Measurements from ENCODE around the gene SNX21. TPM values are rescaled to one million over a fixed set of nuclear protein-coding genes. Genes with fewer than 3 reads are reported as not detected.

SNX21 gene
- total and polyA plus RNA-seq, 5 donors, result 23.5 to 30.7 (median 26.7) TPM

DNA sequence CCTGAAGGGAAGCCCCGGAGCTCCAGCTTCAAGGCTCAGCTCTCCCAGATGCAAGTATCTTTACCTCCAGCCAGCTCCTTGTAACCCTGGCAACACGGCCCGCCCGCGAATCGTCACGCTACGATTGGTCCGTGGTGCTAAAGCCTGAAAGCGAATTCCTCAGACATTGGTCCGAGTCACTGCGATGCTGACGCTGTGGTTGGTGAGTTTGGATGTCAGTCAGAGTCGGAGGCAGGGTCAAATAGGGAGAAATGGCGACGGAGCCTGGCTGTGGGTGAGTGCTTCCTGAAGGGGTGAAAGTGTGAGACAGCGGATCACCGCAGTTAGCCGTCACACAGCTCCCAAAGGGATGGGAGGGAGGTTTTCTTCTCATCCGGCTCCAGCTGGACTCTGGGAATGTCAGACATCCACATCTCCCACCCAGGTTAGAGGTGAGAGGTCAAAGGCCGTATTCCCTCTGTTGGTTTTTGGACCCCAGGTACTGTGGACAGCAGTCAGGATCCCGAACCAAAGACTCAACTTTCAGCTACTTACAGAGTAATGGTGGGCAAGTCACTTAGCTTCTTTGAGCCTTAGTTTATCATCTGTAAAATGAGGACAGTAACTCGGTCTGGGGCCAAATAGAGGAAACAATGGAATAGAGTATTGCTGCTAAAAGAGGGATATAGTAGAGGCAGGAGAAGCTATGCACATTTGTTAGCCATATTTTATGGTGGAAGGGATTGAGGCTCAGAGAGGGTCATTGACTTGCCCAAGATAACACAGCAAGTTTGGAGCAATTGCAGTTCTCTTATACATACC lies 47.6 kb downstream of the SNX21 start, which contains the start of gene ZSWIM1:
TSS of gene ZSWIM1 (plus strand) at position 240 of the 801 bp plus-strand sequence. CDS start 1,366 bp downstream, outside the sequence.
- ATAC-seq (peak; percentile 97), DNase-seq (peak; percentile 99 to 100 (median 100))
- Histone ChIP-seq H3K27me3 (ENCODE audit: control insufficient read depth, insufficient read depth) (no peaks in the 10 kb centered on the region), H3K27ac (ENCODE audit: low read length) (peak within 1 kb of the TSS; percentile 80), H3K4me1 (ENCODE audit: control insufficient read depth, insufficient read depth, low read length) (no peaks in the 10 kb centered on the region), H3K9me3 (ENCODE audit: control insufficient read depth, low read length) (no peaks in the 10 kb centered on the region), H3K4me3 (ENCODE audit: low read length) (peak within 1 kb of the TSS; percentile 69)
- WGBS, result under 1% methylated on average over 23 of the region's 23 CpGs
- intact Hi-C loops (cut with DNase I), result no loop called here

DNA sequence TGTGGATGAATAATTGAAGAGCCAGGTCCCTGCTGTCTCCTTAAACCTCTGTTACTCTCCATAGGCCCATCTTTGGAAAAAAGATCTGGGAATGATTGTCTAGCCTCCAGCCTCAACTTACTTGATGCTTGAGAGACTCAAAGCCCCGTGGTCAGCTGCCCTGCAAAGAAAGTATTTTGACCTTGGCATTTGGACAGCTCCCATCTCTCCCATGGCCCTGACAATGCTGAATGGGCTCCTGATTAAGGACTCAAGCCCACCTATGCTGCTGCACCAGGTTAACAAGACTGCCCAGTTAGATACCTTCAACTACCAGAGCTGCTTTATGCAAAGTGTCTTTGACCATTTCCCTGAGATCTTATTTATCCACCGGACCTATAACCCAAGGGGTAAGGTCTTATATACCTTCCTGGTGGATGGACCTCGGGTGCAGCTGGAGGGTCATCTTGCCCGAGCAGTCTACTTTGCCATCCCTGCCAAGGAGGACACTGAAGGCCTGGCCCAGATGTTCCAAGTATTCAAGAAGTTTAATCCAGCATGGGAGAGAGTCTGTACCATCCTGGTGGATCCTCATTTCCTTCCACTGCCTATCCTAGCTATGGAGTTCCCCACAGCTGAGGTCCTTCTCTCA lies 49.0 kb downstream of the SNX21 start:
- Histone ChIP-seq H3K9me3 (ENCODE audit: control insufficient read depth, low read length) (no peaks in the 10 kb centered on the region), H3K4me1 (ENCODE audit: control insufficient read depth, insufficient read depth, low read length) (no peaks in the 10 kb centered on the region), H3K4me3 (ENCODE audit: low read length) (no peak overlapping the region), H3K27me3 (ENCODE audit: control insufficient read depth, insufficient read depth) (no peaks in the 10 kb centered on the region), H3K27ac (ENCODE audit: low read length) (no peak overlapping the region)
- intact Hi-C loops (cut with DNase I), result no loop called here
- WGBS, result 82% methylated on average over 4 of the region's 4 CpGs
- peak in 1 of 3 donors; percentile 23 for DNase-seq
- no peak for ATAC-seq

DNA sequence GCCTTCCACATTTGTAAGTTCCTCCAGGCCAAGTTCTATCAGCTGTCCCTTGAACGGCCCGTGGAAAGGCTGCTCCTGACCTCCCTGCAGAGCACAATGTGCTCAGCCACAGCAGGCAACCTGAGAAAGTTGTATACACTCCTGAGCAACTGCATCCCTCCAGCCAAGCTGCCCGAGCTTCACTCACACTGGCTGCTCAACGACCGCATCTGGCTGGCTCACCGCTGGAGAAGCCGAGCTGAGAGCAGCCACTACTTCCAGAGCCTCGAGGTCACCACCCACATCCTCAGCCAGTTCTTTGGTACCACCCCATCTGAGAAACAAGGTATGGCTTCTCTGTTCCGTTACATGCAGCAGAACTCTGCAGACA lies 49.5 kb downstream of the SNX21 start:
- 79% methylated on average over 9 of the region's 9 CpGs for WGBS
- intact Hi-C loops (cut with DNase I), result no loop called here

DNA sequence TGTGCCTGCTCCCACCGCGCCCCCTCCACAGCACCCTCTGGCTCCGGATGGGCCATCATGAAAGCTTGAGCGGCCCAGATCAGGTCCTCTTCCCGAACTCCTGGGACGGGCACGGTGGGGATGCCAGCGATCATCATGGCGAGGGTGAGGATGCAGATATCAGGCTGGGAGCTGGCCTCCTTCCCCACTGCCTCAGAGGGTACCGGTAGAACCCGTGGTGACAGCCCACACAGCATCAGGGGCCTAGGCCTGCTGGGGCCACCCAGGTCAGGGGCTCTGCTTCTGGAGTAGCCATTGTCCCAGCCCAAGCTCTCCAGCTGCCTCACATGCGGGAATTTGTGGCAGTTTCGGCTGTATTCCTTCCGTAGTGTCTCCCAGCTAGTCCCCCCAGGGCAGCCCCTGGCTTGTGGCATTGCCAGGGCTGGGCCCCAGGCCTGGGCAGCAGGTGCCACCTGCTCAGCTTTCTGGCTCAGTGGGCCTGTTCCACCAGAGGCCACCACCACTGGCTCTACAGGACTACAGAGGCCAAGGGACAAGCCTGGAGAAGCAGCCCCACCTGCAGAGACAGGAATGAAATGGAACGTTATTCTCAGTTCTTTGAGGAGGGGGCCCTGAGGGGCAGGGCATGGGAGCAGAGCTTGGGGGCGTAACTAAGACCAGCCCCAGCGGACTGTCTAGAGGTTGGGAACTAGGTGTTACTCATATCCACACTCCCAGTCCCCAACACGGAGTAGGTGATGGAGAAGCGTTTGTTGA lies 53.2 kb downstream of the SNX21 start:
- Histone ChIP-seq H3K27ac (ENCODE audit: low read length) (no peak overlapping the region), H3K9me3 (ENCODE audit: control insufficient read depth, low read length) (no peaks in the 10 kb centered on the region), H3K4me3 (ENCODE audit: low read length) (no peak overlapping the region), H3K27me3 (ENCODE audit: control insufficient read depth, insufficient read depth) (no peaks in the 10 kb centered on the region), H3K4me1 (ENCODE audit: control insufficient read depth, insufficient read depth, low read length) (no peaks in the 10 kb centered on the region)
- WGBS, result 89% methylated on average over 19 of the region's 19 CpGs
- DNase-seq, result peak in 1 of 3 donors; percentile 48
- intact Hi-C loops (cut with DNase I), result no loop called here
- no peak for ATAC-seq

More for the DNA sequence above, 49.5 kb downstream of the SNX21 start:
- DNase-seq (peak in 1 of 3 donors; percentile 17), ATAC-seq (no peak)
- no peaks in the 10 kb centered on the region for H3K9me3 ChIP-seq (ENCODE audit: control insufficient read depth, low read length)
- H3K4me3 ChIP-seq (ENCODE audit: low read length), result no peak overlapping the region
- no peak overlapping the region for H3K27ac ChIP-seq (ENCODE audit: low read length)
- H3K4me1 ChIP-seq (ENCODE audit: control insufficient read depth, insufficient read depth, low read length), result no peaks in the 10 kb centered on the region
- no peaks in the 10 kb centered on the region for H3K27me3 ChIP-seq (ENCODE audit: control insufficient read depth, insufficient read depth)

DNA sequence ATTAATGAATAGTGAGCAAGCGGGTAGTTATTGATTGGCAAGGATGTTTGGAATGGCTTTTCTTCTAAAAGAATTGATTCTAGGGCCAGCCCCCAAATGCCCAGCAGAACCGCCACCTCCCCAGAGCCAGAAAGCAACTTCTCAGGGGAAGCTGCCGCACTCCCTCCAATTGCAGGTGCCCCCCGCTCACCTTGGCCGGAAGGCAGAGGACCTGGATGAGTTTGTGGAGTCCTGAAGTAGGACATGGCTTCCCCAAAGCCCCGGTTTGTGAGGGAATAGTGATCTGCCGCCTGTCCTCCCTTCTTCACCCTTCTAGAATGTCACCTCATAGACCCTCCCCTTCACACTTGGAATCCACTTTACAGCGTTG lies 53.7 kb downstream of the SNX21 start, which contains the start of gene SPATA25:
TSS of gene SPATA25 (minus strand) at position 277 of the 370 bp plus-strand sequence. CDS start at position 245, 32 bp downstream.
- ATAC-seq (no peak), DNase-seq (no peak)
- Histone ChIP-seq H3K4me1 (ENCODE audit: control insufficient read depth, insufficient read depth, low read length) (no peaks in the 10 kb centered on the region), H3K4me3 (ENCODE audit: low read length) (no peak within 1 kb of the TSS), H3K9me3 (ENCODE audit: control insufficient read depth, low read length) (no peaks in the 10 kb centered on the region), H3K27ac (ENCODE audit: low read length) (no peak within 1 kb of the TSS), H3K27me3 (ENCODE audit: control insufficient read depth, insufficient read depth) (no peaks in the 10 kb centered on the region)
- intact Hi-C loops (cut with DNase I), result no loop called here
- 87% methylated on average over 8 of the region's 8 CpGs for WGBS

DNA sequence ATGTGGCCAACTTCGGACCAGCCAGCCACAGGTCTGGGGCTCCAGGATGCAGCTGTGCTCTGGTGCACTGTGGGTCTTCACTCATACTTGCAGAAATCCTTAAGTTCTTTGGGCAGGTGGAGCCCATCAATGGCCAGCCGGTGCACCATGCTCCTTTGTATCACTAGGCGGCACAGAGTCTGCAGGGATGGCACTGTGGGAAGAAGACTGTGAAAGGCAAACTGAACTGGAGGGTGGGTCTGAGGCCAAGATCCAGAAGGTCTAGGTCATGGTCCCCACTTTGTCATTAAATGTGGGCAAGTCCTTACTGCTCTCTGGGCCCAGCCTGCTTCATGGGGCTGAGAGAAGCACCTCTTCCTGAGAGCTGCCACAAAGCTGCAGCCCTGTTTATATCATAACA lies 55.1 kb downstream of the SNX21 start:
- Histone ChIP-seq H3K4me3 (ENCODE audit: low read length) (no peak overlapping the region), H3K27me3 (ENCODE audit: control insufficient read depth, insufficient read depth) (no peaks in the 10 kb centered on the region), H3K4me1 (ENCODE audit: control insufficient read depth, insufficient read depth, low read length) (no peaks in the 10 kb centered on the region), H3K9me3 (ENCODE audit: control insufficient read depth, low read length) (no peaks in the 10 kb centered on the region), H3K27ac (ENCODE audit: low read length) (no peak overlapping the region)
- no peak for DNase-seq
- 84% methylated on average over 3 of the region's 3 CpGs for WGBS
- no peak for ATAC-seq
- intact Hi-C loops (cut with DNase I), result no loop called here

DNA sequence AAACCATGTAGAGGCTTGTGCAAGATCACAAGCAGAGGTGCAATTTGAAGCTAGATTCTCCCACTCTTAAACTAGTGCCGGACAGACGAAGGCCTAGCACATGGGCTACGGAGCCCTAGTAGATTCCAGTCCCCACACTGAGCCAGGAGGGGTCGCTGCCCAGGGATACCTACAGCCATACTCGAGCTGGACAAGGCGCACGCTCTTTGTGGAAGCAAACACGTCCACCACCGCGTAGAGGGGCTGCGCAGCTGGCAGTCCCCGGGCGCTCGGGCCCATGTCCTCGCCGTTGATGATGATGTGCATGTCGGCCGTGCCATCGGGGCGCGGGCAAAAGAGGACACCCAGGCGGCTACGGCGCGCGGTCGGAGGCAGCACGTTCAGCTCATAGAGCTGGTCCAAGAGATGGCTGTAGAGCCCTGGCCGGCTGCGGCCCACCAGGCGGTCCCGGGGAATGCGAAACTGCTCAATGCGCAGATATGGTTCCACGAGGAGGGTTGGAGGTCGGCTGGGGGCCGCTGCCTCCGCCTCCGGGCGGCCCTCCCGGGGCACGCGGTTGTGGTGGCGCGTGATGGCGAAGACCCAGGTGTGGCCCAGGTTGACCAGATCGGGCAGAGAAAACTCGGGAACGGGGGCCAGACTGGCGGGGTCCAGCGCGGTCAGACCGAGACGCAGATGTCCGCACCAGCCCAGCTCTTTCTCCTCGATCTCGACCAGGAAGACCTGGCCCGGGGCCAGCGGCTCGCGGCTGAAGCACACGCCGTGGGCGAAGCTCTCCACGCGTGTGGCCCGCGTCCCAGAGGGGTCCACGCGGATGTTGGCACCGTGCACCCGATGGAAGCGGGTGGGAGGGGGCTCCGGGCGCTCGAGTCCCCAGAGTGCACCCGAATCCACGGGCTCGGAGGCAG lies 56.7 kb downstream of the SNX21 start:
- Histone ChIP-seq H3K9me3 (ENCODE audit: control insufficient read depth, low read length) (no peaks in the 10 kb centered on the region), H3K4me3 (ENCODE audit: low read length) (peak overlapping the region; percentile 67), H3K4me1 (ENCODE audit: control insufficient read depth, insufficient read depth, low read length) (no peaks in the 10 kb centered on the region), H3K27ac (ENCODE audit: low read length) (peak overlapping the region; percentile 53), H3K27me3 (ENCODE audit: control insufficient read depth, insufficient read depth) (no peaks in the 10 kb centered on the region)
- DNase-seq (peak; percentile 86 to 95 (median 93)), ATAC-seq (peak; percentile 87 to 88)
- intact Hi-C loops (cut with DNase I), result loop anchor here in 2 of 4 donors (2.0 to 10.0 kb wide), 3 partner anchors 44 to 74 kb away; partner anchors contain the start of gene PCIF1 (in 1 of the 2)
- WGBS, result under 1% methylated on average over 79 of the region's 79 CpGs

DNA sequence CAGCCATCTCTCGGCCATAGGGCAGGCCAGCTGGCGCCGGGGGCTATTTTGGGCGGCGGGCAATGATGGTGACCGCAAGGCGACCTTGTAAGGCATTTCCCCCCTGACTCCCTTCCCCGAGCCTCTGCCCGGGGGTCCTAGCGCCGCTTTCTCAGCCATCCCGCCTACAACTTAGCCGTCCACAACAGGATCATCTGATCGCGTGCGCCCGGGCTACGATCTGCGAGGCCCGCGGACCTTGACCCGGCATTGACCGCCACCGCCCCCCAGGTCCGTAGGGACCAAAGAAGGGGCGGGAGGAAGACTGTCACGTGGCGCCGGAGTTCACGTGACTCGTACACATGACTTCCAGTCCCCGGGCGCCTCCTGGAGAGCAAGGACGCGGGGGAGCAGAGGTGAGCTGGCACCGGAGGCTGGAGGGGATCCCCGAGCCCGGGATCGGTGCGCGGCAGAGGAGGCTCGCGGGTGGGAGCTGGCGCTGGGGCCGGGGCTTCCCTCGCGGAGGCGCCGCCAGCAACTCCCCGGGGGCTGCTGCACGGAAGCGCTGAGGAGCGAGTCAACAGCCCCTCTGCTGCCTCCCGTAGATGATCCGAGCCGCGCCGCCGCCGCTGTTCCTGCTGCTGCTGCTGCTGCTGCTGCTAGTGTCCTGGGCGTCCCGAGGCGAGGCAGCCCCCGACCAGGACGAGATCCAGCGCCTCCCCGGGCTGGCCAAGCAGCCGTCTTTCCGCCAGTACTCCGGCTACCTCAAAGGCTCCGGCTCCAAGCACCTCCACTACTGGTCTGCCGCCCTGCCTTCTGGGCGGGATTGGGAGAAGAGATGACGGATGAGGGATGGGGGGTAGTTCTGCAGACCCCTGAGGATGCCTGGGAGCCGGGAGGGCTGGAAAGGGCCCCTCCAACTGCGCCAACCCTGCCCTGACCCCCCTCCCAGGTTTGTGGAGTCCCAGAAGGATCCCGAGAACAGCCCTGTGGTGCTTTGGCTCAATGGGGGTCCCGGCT lies 57.7 kb downstream of the SNX21 start, which contains the start of the genes CTSA and NEURL2:
TSS of gene CTSA (plus strand) at position 351 of the 999 bp plus-strand sequence. CDS start at position 585, 234 bp downstream.
TSS of gene NEURL2 (minus strand) at position 224 of the 999 bp plus-strand sequence. CDS start at position 7, 217 bp downstream.
- peak; percentile 96 to 99 (median 97) for DNase-seq

More for the DNA sequence above, 57.7 kb downstream of the SNX21 start, which contains the start of the genes CTSA and NEURL2:
- peak within 1 kb of the TSS; percentile 67 for H3K4me3 ChIP-seq (ENCODE audit: low read length)
- WGBS, result 1% methylated on average over 78 of the region's 78 CpGs
- no peaks in the 10 kb centered on the region for H3K4me1 ChIP-seq (ENCODE audit: control insufficient read depth, insufficient read depth, low read length)
- H3K9me3 ChIP-seq (ENCODE audit: control insufficient read depth, low read length), result no peaks in the 10 kb centered on the region
- no peaks in the 10 kb centered on the region for H3K27me3 ChIP-seq (ENCODE audit: control insufficient read depth, insufficient read depth)
- intact Hi-C loops (cut with DNase I), result loop anchor here in 2 of 4 donors (2.0 to 10.0 kb wide), 3 partner anchors 44 to 74 kb away; partner anchors contain the start of gene PCIF1 (in 1 of the 2)
- H3K27ac ChIP-seq (ENCODE audit: low read length), result peak within 1 kb of the TSS; percentile 53
- peak; percentile 91 for ATAC-seq

Measured in right cardiac atrium (tissue), 5 donors.